HCT116 (cell line): ENCODE measurements around the gene MRPL20. TPM values are rescaled to one million over a fixed set of nuclear protein-coding genes. Genes with fewer than 3 reads are reported as not detected.
"Not testable (repeated sequence)": the region's sequence is repeated elsewhere in the genome, so short reads cannot be mapped to it uniquely, and the experiment has no call there.

Experiments used
- ATAC-seq: fragments of 200-7000 bp; cut with Tn5 transposase; 2 replicates; pipeline ENCODE4 v1.9.1; 2020; ENCODE audit warnings: mild to moderate bottlenecking, moderate library complexity
- BruUV-seq: library from RNA; stranded (reverse); fragments of 400-500 nt; replicated peaks from 2 replicates; lab custom pipeline; 2021; lab: Mats Ljungman, UMichigan
- CTCF ChIA-PET: fragments of 300-600 bp; sonication (Branson Sonifier 250); formaldehyde crosslinking; loops from one replicate; lab custom pipeline; 2021; ENCODE audit warnings: antibody characterized with exemption; lab: Charles Lee
- POLR2A ChIA-PET: fragments of 300-600, 350-600 bp; sonication (Branson Sonifier 250); formaldehyde crosslinking; loops from one replicate; lab custom pipeline; 2021; ENCODE audit warnings: antibody characterized with exemption; lab: Charles Lee
- RAD21 ChIA-PET, 2 experiments: fragments of 300-600 bp; sonication (Branson Sonifier 250); formaldehyde crosslinking; loops; one replicate each; lab custom pipeline; 2023; ENCODE audit warnings: low total read pairs in 2 of 2; ENCODE audit not compliant: uncharacterized antibody in 2 of 2, unreplicated experiment in 2 of 2, low non-redundant PET in 1 of 2; lab: Charles Lee
- DNase-seq: peaks from one replicate; pipeline ENCODE4 v3.0.0-alpha.2; 2010; ENCODE audit warnings: low read depth, low spot score
- H2AFZ ChIP-seq: fragments of 200-600 bp; shearing (Covaris generic), sonication (generic); 2 replicates; pipeline ENCODE4 v1.6.1; 2017; ENCODE audit warnings: low read depth, mixed run types, mixed read lengths, antibody characterized with exemption, low read length; ENCODE audit not compliant: poor library complexity, severe bottlenecking
- H3K27ac ChIP-seq: 2 replicates; pipeline ENCODE4 v1.5.1; 2012; ENCODE audit warnings: low read depth, low read length
- H3K27me3 ChIP-seq: fragments of 200-600 bp; sonication (generic); 2 replicates; pipeline ENCODE4 v1.6.1; 2016; ENCODE audit warnings: mixed run types, low read length, mixed read lengths; ENCODE audit not compliant: insufficient read depth
- H3K36me3 ChIP-seq, 2 experiments: fragments of 200-500 bp in 1 of 2; fragments of 200-600 bp in 1 of 2; sonication (Bioruptor generic) in 1 of 2; sonication (generic) in 1 of 2; 2 replicates each; pipeline versions ENCODE4 v1.5.1 to v1.6.1; 2014 to 2016; ENCODE audit warnings: low read length in 2 of 2, inconsistent platforms in 1 of 2, mixed read lengths in 1 of 2, mixed run types in 1 of 2; ENCODE audit not compliant: insufficient read depth in 2 of 2, control insufficient read depth in 1 of 2
- H3K4me1 ChIP-seq, 2 experiments: fragments of 200-600 bp in 1 of 2; sonication (generic) in 1 of 2; 2 replicates each; pipeline versions ENCODE4 v1.5.1 to v1.6.1; 2012 to 2017; ENCODE audit warnings: low read length in 2 of 2, inconsistent platforms in 1 of 2, mild to moderate bottlenecking in 1 of 2, mixed read lengths in 1 of 2, mixed run types in 1 of 2, moderate library complexity in 1 of 2; ENCODE audit not compliant: insufficient read depth in 2 of 2, control insufficient read depth in 1 of 2
- H3K4me2 ChIP-seq: fragments of 200-600 bp; sonication (generic); 2 replicates; pipeline ENCODE4 v1.6.1; 2017; ENCODE audit warnings: mixed run types, low read length, mixed read lengths
- H3K4me3 ChIP-seq, 2 experiments: fragments of 200-600 bp in 1 of 2; sonication (generic) in 1 of 2; replicated peaks in 1 of 2; 2 replicates each; pipeline ENCODE4 v1.5.1; 2011 to 2016; ENCODE audit warnings: low read length in 2 of 2, control low read depth in 1 of 2, low read depth in 1 of 2, mild to moderate bottlenecking in 1 of 2, mixed read lengths in 1 of 2, mixed run types in 1 of 2
- H3K79me2 ChIP-seq: fragments of 200-600 bp; sonication (generic); 2 replicates; pipeline ENCODE4 v1.6.1; 2017; ENCODE audit warnings: mild to moderate bottlenecking, mixed run types, low read length, moderate library complexity, mixed read lengths; ENCODE audit not compliant: insufficient read depth
- H3K9ac ChIP-seq: fragments of 200-600 bp; sonication (generic); 2 replicates; pipeline ENCODE4 v1.6.1; 2016; ENCODE audit warnings: low read length, mixed read lengths
- H3K9me2 ChIP-seq: fragments of 200-600 bp; sonication (generic), shearing (Covaris generic); 2 replicates; pipeline ENCODE4 v1.6.1; 2017; ENCODE audit warnings: mixed run types, mild to moderate bottlenecking, moderate library complexity; ENCODE audit not compliant: insufficient read depth
- H3K9me3 ChIP-seq, 2 experiments: fragments of 200-500 bp in 1 of 2; fragments of 200-600 bp in 1 of 2; sonication (Bioruptor generic) in 1 of 2; sonication (generic) in 1 of 2; 2 replicates each; pipeline ENCODE4 v1.6.1; 2014 to 2017; ENCODE audit warnings: low read length in 2 of 2, mixed read lengths in 2 of 2, inconsistent platforms in 1 of 2, low read depth in 1 of 2, mild to moderate bottlenecking in 1 of 2, mixed run types in 1 of 2, moderate library complexity in 1 of 2; ENCODE audit not compliant: control insufficient read depth in 1 of 2, insufficient read depth in 1 of 2
- H4K20me1 ChIP-seq: fragments of 200-600 bp; sonication (generic), shearing (Covaris generic); 2 replicates; pipeline ENCODE4 v1.6.1; 2017; ENCODE audit warnings: mixed run types, mild to moderate bottlenecking, moderate library complexity; ENCODE audit not compliant: insufficient read depth
- CBX3 ChIP-seq: IDR thresholded peaks from 2 replicates; pipeline ENCODE4 v1.6.1; 2012; ENCODE audit warnings: low read depth
- CEBPB ChIP-seq: IDR thresholded peaks from 2 replicates; pipeline ENCODE4 v1.6.1; 2012; ENCODE audit warnings: low read depth
- EGR1 ChIP-seq: IDR thresholded peaks from 2 replicates; pipeline ENCODE4 v1.6.1; 2012; ENCODE audit warnings: low read depth
- ELF1 ChIP-seq: IDR thresholded peaks from 2 replicates; pipeline ENCODE4 v1.6.1; 2012; ENCODE audit warnings: low read depth, borderline replicate concordance
- EZH2phosphoT487 ChIP-seq: fragments of 200-600 bp; IDR thresholded peaks from 2 replicates; pipeline ENCODE4 v1.6.1; 2018; ENCODE audit warnings: antibody characterized with exemption, borderline replicate concordance
- FOSL1 ChIP-seq: IDR thresholded peaks from 2 replicates; pipeline ENCODE4 v1.6.1; 2012; ENCODE audit warnings: low read depth
- JUND ChIP-seq: IDR thresholded peaks from 2 replicates; pipeline ENCODE4 v1.6.1; 2012
- POLR2A ChIP-seq: IDR thresholded peaks from 2 replicates; pipeline ENCODE4 v1.7.0; 2011; ENCODE audit warnings: borderline replicate concordance; ENCODE audit not compliant: insufficient read depth, insufficient read length; ENCODE audit errors: extremely low read depth
- POLR2AphosphoS5 ChIP-seq: IDR thresholded peaks from 2 replicates; pipeline ENCODE4 v1.6.1; 2011; ENCODE audit warnings: mild to moderate bottlenecking, low read depth, low read length, moderate library complexity
- RAD21 ChIP-seq: IDR thresholded peaks from 2 replicates; pipeline ENCODE4 v1.6.1; 2012; ENCODE audit warnings: low read depth, mild to moderate bottlenecking
- SIN3A ChIP-seq: IDR thresholded peaks from 2 replicates; pipeline ENCODE4 v1.6.1; 2012; ENCODE audit warnings: low read depth
- TCF7L2 ChIP-seq: IDR thresholded peaks from 2 replicates; pipeline ENCODE4 v1.7.0; 2011; ENCODE audit warnings: borderline replicate concordance, inconsistent platforms; ENCODE audit not compliant: insufficient read depth, insufficient read length; ENCODE audit errors: extremely low read depth
- YY1 ChIP-seq: IDR thresholded peaks from 2 replicates; pipeline ENCODE4 v1.6.1; 2011; ENCODE audit warnings: low read length, low read depth, moderate library complexity, mild to moderate bottlenecking; ENCODE audit not compliant: insufficient replicate concordance; ENCODE audit errors: extremely low read depth
- ZNF274 ChIP-seq: fragments of 200-500 bp; sonication (Bioruptor generic); IDR thresholded peaks from 2 replicates; pipeline ENCODE4 v1.6.1; 2014; ENCODE audit warnings: mild to moderate bottlenecking, low read depth, low read length, inconsistent platforms
- intact Hi-C: fragments of 100-400 bp; cut with micrococcal nuclease; formaldehyde crosslinking; loops from 2 replicates; pipeline ENCODE4 v1.10.0; 2022
- total RNA-seq: library from RNA; stranded (reverse); gene quantifications from one replicate; pipeline ENCODE4 v1.2.1, GENCODE V29; 2021; ENCODE audit not compliant: unreplicated experiment
- TF ChIP-seq, protein P1 (sequence below), 3 experiments: fragments of 200-600 bp in 1 of 3; sonication (generic) in 1 of 3; IDR thresholded peaks in 2 of 3; conservative IDR thresholded peaks in 1 of 3; 2 replicates each; pipeline ENCODE4 v1.5.1; 2012 to 2017; ENCODE audit warnings: low read depth in 2 of 3, low read length in 2 of 3, antibody characterized with exemption in 1 of 3, borderline replicate concordance in 1 of 3, control low read depth in 1 of 3, mild to moderate bottlenecking in 1 of 3, mixed read lengths in 1 of 3, mixed run types in 1 of 3, moderate library complexity in 1 of 3; ENCODE audit not compliant: insufficient read depth in 1 of 3
- TF ChIP-seq, protein P2 (sequence below): IDR thresholded peaks from 2 replicates; pipeline ENCODE4 v1.6.1; 2012

The MRPL20 gene
- total RNA-seq, 1 experiment from 2014 or later, result 131 TPM

DNA sequence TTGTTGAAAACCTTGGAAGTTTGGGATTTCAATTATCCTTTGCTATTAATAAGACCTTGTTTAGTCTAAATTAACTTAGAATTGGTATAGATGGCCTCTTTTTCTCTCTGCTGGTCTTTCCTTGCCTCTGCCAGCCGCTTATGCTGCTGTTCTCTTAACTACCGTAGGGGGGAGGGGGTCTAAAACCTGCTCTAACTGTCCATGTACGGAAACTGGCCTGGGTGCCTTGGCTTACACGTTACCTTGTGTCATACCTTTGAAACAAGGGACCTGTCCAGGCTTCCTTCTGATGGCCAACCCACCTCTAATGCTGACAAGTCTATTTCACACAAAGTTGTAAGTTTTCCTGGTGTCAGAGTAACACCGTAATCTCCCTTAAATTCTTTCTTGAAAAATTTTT lies 10.3 kb upstream of the MRPL20 start:
- H2AFZ ChIP-seq, H3K79me2 ChIP-seq: not testable (repeated sequence)

GRCh38 chr1:1415751-1416150 lies 8.7 kb upstream of the MRPL20 start:
- Histone ChIP-seq H3K4me3 (no peak overlapping the region), H4K20me1 (no peaks in the 10 kb centered on the region), H3K4me1 (no peaks in the 10 kb centered on the region), H3K79me2 (no peaks in the 10 kb centered on the region), H3K9me3 (peaks cover 0 to 4% of the 10 kb centered on the region in 2 experiments; a peak in 1 of 4 replicates), H3K27me3 (no peaks in the 10 kb centered on the region), H2AFZ (no peak overlapping the region), H3K4me2 (no peak overlapping the region), H3K27ac (no peak overlapping the region), H3K36me3 (no peaks in the 10 kb centered on the region), H3K9ac (no peak overlapping the region), H3K9me2 (no peaks in the 10 kb centered on the region)
- POLR2A ChIA-PET, result no interaction called here
- ATAC-seq, result no peak
- no TSS peak for BruUV-seq
- CTCF ChIA-PET, result no interaction called here
- DNase-seq, result no peak
- TF ChIP-seq CEBPB (no peak), RAD21 (no peak), TCF7L2 (no peak), POLR2A (no peak), JUND (no peak), ELF1 (no peak), FOSL1 (no peak), SIN3A (no peak), CBX3 (no peak), ZNF274 (no peak), YY1 (no peak), EGR1 (no peak), POLR2AphosphoS5 (no peak), EZH2phosphoT487 (no peak)
- TF ChIP-seq, protein P1, sequence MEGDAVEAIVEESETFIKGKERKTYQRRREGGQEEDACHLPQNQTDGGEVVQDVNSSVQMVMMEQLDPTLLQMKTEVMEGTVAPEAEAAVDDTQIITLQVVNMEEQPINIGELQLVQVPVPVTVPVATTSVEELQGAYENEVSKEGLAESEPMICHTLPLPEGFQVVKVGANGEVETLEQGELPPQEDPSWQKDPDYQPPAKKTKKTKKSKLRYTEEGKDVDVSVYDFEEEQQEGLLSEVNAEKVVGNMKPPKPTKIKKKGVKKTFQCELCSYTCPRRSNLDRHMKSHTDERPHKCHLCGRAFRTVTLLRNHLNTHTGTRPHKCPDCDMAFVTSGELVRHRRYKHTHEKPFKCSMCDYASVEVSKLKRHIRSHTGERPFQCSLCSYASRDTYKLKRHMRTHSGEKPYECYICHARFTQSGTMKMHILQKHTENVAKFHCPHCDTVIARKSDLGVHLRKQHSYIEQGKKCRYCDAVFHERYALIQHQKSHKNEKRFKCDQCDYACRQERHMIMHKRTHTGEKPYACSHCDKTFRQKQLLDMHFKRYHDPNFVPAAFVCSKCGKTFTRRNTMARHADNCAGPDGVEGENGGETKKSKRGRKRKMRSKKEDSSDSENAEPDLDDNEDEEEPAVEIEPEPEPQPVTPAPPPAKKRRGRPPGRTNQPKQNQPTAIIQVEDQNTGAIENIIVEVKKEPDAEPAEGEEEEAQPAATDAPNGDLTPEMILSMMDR (IDR thresholded peaks at IDR 0.05 in 2 of 3, conservative IDR thresholded peaks at IDR 0.05 in 1 of 3; ENCODE audit: borderline replicate concordance in 1 of 3, insufficient read depth in 1 of 3, low read depth in 2 of 3, low read length in 2 of 3), result no peak
- TF ChIP-seq, protein P2, sequence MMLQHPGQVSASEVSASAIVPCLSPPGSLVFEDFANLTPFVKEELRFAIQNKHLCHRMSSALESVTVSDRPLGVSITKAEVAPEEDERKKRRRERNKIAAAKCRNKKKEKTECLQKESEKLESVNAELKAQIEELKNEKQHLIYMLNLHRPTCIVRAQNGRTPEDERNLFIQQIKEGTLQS, result no peak
- intact Hi-C loops, result no loop called here
- RAD21 ChIA-PET, result no interaction called here

More for the DNA sequence above, 10.3 kb upstream of the MRPL20 start:
- H3K9me3 ChIP-seq, H3K9me2 ChIP-seq, H3K27me3 ChIP-seq, BruUV-seq, H3K9ac ChIP-seq, H3K27ac ChIP-seq, DNase-seq, ATAC-seq, H3K4me2 ChIP-seq, RAD21 ChIA-PET, H3K36me3 ChIP-seq, H3K4me3 ChIP-seq, intact Hi-C loops, H4K20me1 ChIP-seq, POLR2A ChIA-PET, CTCF ChIA-PET: not testable (repeated sequence)
- peaks cover 4 to 14% of the 10 kb centered on the region in 2 experiments for H3K4me1 ChIP-seq
